Gastroesophageal sphincter (tissue), 4 donors: Measurements from ENCODE around the gene CEL. TPM values are rescaled to one million over a fixed set of nuclear protein-coding genes. Genes with fewer than 3 reads are reported as not detected.

ENCODE experiments used
- ATAC-seq: fragments of 150-250 bp; one replicate; pipeline ENCODE4 v1.9.1; 2016; ENCODE audit warnings: mild to moderate bottlenecking, moderate library complexity
- H3K27ac ChIP-seq, 4 donors: fragments of 200-600 bp; sonication (generic) in 3 of 4; 1 replicate in 3 of 4; 2 replicates in 1 of 4; pipeline ENCODE4 v1.5.1; 2016 to 2019
- H3K27me3 ChIP-seq: fragments of 200-600 bp; sonication (generic); one replicate; pipeline ENCODE4 v1.5.1; 2019
- H3K36me3 ChIP-seq, 2 donors: fragments of 200-600 bp; sonication (generic); one replicate each; pipeline ENCODE4 v1.5.1; 2019; ENCODE audit warnings: control low read depth in 1 of 2
- H3K4me1 ChIP-seq, 3 donors: fragments of 200-600 bp; sonication (generic); 1 replicate in 2 of 3; 2 replicates in 1 of 3; pipeline ENCODE4 v1.5.1; 2016 to 2019; ENCODE audit warnings: control low read depth in 2 of 3
- H3K4me3 ChIP-seq, 2 donors: fragments of 200-600 bp; sonication (generic); one replicate each; pipeline ENCODE4 v1.5.1; 2019; ENCODE audit warnings: mild to moderate bottlenecking in 1 of 2, moderate library complexity in 1 of 2
- H3K9me3 ChIP-seq, 3 donors: fragments of 200-600 bp; sonication (generic); one replicate each; pipeline ENCODE4 v1.5.1; 2017 to 2019; ENCODE audit warnings: control low read depth in 2 of 3
- CTCF ChIP-seq, 4 experiments: fragments of 200-600 bp in 2 of 4; fragments of 450-650 bp in 2 of 4; sonication (generic) in 1 of 4; IDR thresholded peaks; one replicate each; pipeline ENCODE4 v1.5.1; 2017 to 2019; ENCODE audit warnings: antibody characterized with exemption in 4 of 4, mild to moderate bottlenecking in 2 of 4, moderate library complexity in 2 of 4
- EP300 ChIP-seq: sonication (generic); formaldehyde crosslinking; IDR thresholded peaks from one replicate; pipeline ENCODE4 v1.6.1; 2017; ENCODE audit warnings: antibody characterized with exemption, mild to moderate bottlenecking
- POLR2A ChIP-seq, 2 donors: fragments of 450-650 bp; IDR thresholded peaks; one replicate each; pipeline ENCODE4 v1.6.1; 2017; ENCODE audit warnings: antibody characterized with exemption in 2 of 2, mild to moderate bottlenecking in 2 of 2, moderate library complexity in 1 of 2
- POLR2AphosphoS5 ChIP-seq: sonication (generic); formaldehyde crosslinking; IDR thresholded peaks from one replicate; pipeline ENCODE4 v1.6.1; 2017; ENCODE audit warnings: antibody characterized with exemption
- WGBS, 2 donors: methylation state at CpG; one replicate each; pipeline ENCODE4 v1.1.5; 2018; ENCODE audit warnings: low coverage in 1 of 2; 5-methylcytosine and 5-hydroxymethylcytosine counted together
- total RNA-seq, 4 donors: library from RNA; depleted of rRNA; stranded (reverse); fragments of >200 nt; gene quantifications; one replicate each; pipeline ENCODE4 v1.1.0, GENCODE V29; 2016

The CEL gene
- total RNA-seq, 4 donors from 2014 or later, result 0.35 to 0.81 (median 0.62) TPM; not detected in 1

- no peak for TF ChIP-seq POLR2A (IDR thresholded peaks at IDR 0.05)
- no peak for TF ChIP-seq EP300
- TF ChIP-seq POLR2AphosphoS5, result no peak
- no peak for TF ChIP-seq CTCF (IDR thresholded peaks at IDR 0.05)
- Histone ChIP-seq H3K27me3 (no peaks in the 10 kb centered on the region), H3K4me3 (no peak overlapping the region), H3K27ac (no peak overlapping the region), H3K36me3 (peaks cover 0 to 100% of the 10 kb centered on the region in 2 donors), H3K9me3 (peaks cover 0 to 3% (median 0%) of the 10 kb centered on the region in 3 donors), H3K4me1 (peaks cover 0 to 9% (median 0%) of the 10 kb centered on the region in 3 donors)
- 95 to 100% methylated on average over 8 to 12 of the region's 32 CpGs for WGBS, 2 donors
- ATAC-seq, result no peak
Measured at GRCh38 chr9:133101356-133102189, 39.8 kb downstream of the CEL start.

- ATAC-seq, result no peak
- Histone ChIP-seq H3K27me3 (no peaks in the 10 kb centered on the region), H3K9me3 (no peaks in the 10 kb centered on the region), H3K4me1 (peaks cover 0 to 9% (median 0%) of the 10 kb centered on the region in 3 donors), H3K27ac (no peak overlapping the region), H3K4me3 (no peak overlapping the region), H3K36me3 (peaks cover 0 to 100% of the 10 kb centered on the region in 2 donors)
- no peak for TF ChIP-seq POLR2AphosphoS5
- 68% methylated on average over 4 of the region's 21 CpGs; no CpG with 5 or more reads in 1 of the 2 donors for WGBS, 2 donors
Measured at GRCh38 chr9:133102190-133103021, 40.6 kb downstream of the CEL start.

- H3K27ac ChIP-seq, result no peak overlapping the region
- peaks cover 0 to 9% (median 0%) of the 10 kb centered on the region in 3 donors for H3K4me1 ChIP-seq
Measured at GRCh38 chr9:133103183-133103986, 41.6 kb downstream of the CEL start.

GRCh38 chr9:133103987-133104505, 42.3 kb downstream of the CEL start:
- Histone ChIP-seq H3K4me1 (peaks cover 0 to 9% (median 0%) of the 10 kb centered on the region in 3 donors), H3K36me3 (peaks cover 0 to 100% of the 10 kb centered on the region in 2 donors), H3K27me3 (no peaks in the 10 kb centered on the region), H3K27ac (no peak overlapping the region), H3K4me3 (no peak overlapping the region), H3K9me3 (no peaks in the 10 kb centered on the region)
- WGBS, 2 donors, result 82% methylated on average over 3 of the region's 12 CpGs; no CpG with 5 or more reads in 1 of the 2 donors
- TF ChIP-seq POLR2AphosphoS5 (no peak), CTCF (IDR thresholded peaks at IDR 0.05) (no peak)
- no peak for ATAC-seq

More at GRCh38 chr9:133103183-133103986, 41.6 kb downstream of the CEL start:
- Histone ChIP-seq H3K4me3 (no peak overlapping the region), H3K36me3 (peaks cover 0 to 100% of the 10 kb centered on the region in 2 donors), H3K9me3 (no peaks in the 10 kb centered on the region), H3K27me3 (no peaks in the 10 kb centered on the region)
- ATAC-seq, result peak; percentile 71
- WGBS, 2 donors, result 0% methylated on average over 1 of the region's 14 CpGs; no CpG with 5 or more reads in 1 of the 2 donors
- TF ChIP-seq POLR2A (IDR thresholded peaks at IDR 0.05) (no peak), CTCF (IDR thresholded peaks at IDR 0.05) (peak in 3 of 4 experiments; percentile 94 to 98 (median 97))
